Peyer's patch (tissue), 4 donors: ENCODE results near the gene LRP3. TPM values are rescaled to one million over a fixed set of nuclear protein-coding genes. Genes with fewer than 3 reads are reported as not detected.

Source experiments
- DNase-seq, 3 donors: peaks; one replicate each; pipeline ENCODE4 v3.0.0-alpha.2; 2017 to 2019
- H3K27ac ChIP-seq, 4 donors: fragments of 200-600 bp; sonication (generic); one replicate each; pipeline ENCODE4 v1.5.1; 2016 to 2019
- H3K27me3 ChIP-seq, 2 donors: fragments of 200-600 bp; sonication (generic); one replicate each; pipeline ENCODE4 v1.5.1; 2019
- H3K36me3 ChIP-seq, 3 donors: fragments of 200-600 bp; sonication (generic); one replicate each; pipeline ENCODE4 v1.5.1; 2016 to 2019
- H3K4me1 ChIP-seq, 4 donors: fragments of 200-600 bp; sonication (generic); one replicate each; pipeline ENCODE4 v1.5.1; 2016 to 2019
- H3K4me3 ChIP-seq, 4 donors: fragments of 200-600 bp; sonication (generic); 1 replicate in 3 of 4; 2 replicates in 1 of 4; pipeline ENCODE4 v1.5.1; 2016 to 2019; ENCODE audit warnings: mild to moderate bottlenecking in 1 of 4
- H3K9me3 ChIP-seq, 4 donors: fragments of 200-600 bp; sonication (generic); one replicate each; pipeline ENCODE4 v1.5.1; 2016 to 2019; ENCODE audit warnings: mild to moderate bottlenecking in 1 of 4
- CTCF ChIP-seq, 6 experiments: fragments of 450-650 bp in 4 of 6; fragments of 200-600 bp in 2 of 6; sonication (generic) in 1 of 6; IDR thresholded peaks; one replicate each; pipeline ENCODE4 v1.5.1; 2017 to 2019; ENCODE audit warnings: antibody characterized with exemption in 6 of 6, mild to moderate bottlenecking in 3 of 6, moderate library complexity in 1 of 6
- POLR2A ChIP-seq, 2 donors: fragments of 450-650 bp; IDR thresholded peaks; one replicate each; pipeline ENCODE4 v1.5.1; 2017; ENCODE audit warnings: antibody characterized with exemption in 2 of 2, mild to moderate bottlenecking in 2 of 2, moderate library complexity in 2 of 2
- total RNA-seq, 4 donors: library from RNA; depleted of rRNA; stranded (reverse); fragments of >200 nt; gene quantifications; one replicate each; pipeline ENCODE4 v1.1.0, GENCODE V29; 2016

LRP3 gene
- total RNA-seq, 4 donors from 2014 or later: 6.7 to 25.6 (median 7.8) TPM

- Histone ChIP-seq H3K27me3 (no peaks in the 10 kb centered on the region), H3K9me3 (peaks cover 0 to 5% (median 0%) of the 10 kb centered on the region in 4 donors), H3K4me1 (peaks cover 0 to 15% (median 5%) of the 10 kb centered on the region in 4 donors), H3K4me3 (peak overlapping the region in 2 of 4 donors; percentile 22 to 27), H3K36me3 (no peaks in the 10 kb centered on the region), H3K27ac (peak overlapping the region in 2 of 4 donors; percentile 27 to 48)
- no peak for TF ChIP-seq CTCF (IDR thresholded peaks at IDR 0.05)
- no peak for TF ChIP-seq POLR2A (IDR thresholded peaks at IDR 0.05)
- DNase-seq: peak in 2 of 3 donors; percentile 76 to 77
These were observed 47.0 kb downstream of the LRP3 start for GRCh38 chr19:33241091-33241529.

GRCh38 chr19:33241530-33242101, 47.5 kb downstream of the LRP3 start:
- Histone ChIP-seq H3K9me3 (peaks cover 0 to 5% (median 0%) of the 10 kb centered on the region in 4 donors), H3K36me3 (no peaks in the 10 kb centered on the region), H3K27ac (peak overlapping the region in 2 of 4 donors; percentile 27 to 48), H3K4me3 (peak overlapping the region in 2 of 4 donors; percentile 22 to 27), H3K4me1 (peaks cover 0 to 15% (median 5%) of the 10 kb centered on the region in 4 donors), H3K27me3 (no peaks in the 10 kb centered on the region)
- peak; percentile 18 to 80 (median 67) for DNase-seq
- TF ChIP-seq POLR2A (IDR thresholded peaks at IDR 0.05) (no peak), CTCF (IDR thresholded peaks at IDR 0.05) (peak in 4 of 6 experiments; percentile 59 to 86 (median 73))

- TF ChIP-seq POLR2A (IDR thresholded peaks at IDR 0.05): no peak
- TF ChIP-seq CTCF (IDR thresholded peaks at IDR 0.05): no peak
- Histone ChIP-seq H3K9me3 (peaks cover 0 to 5% (median 0%) of the 10 kb centered on the region in 4 donors), H3K36me3 (no peaks in the 10 kb centered on the region), H3K27me3 (no peaks in the 10 kb centered on the region), H3K27ac (no peak overlapping the region), H3K4me3 (no peak overlapping the region), H3K4me1 (peaks cover 0 to 15% (median 5%) of the 10 kb centered on the region in 4 donors)
- no peak for DNase-seq
These were observed 48.0 kb downstream of the LRP3 start for GRCh38 chr19:33242131-33242530.

- Histone ChIP-seq H3K27ac (no peak overlapping the region), H3K27me3 (no peaks in the 10 kb centered on the region), H3K36me3 (no peaks in the 10 kb centered on the region), H3K4me1 (peaks cover 0 to 15% (median 5%) of the 10 kb centered on the region in 4 donors), H3K4me3 (no peak overlapping the region), H3K9me3 (peaks cover 0 to 5% (median 0%) of the 10 kb centered on the region in 4 donors)
- TF ChIP-seq POLR2A (IDR thresholded peaks at IDR 0.05): no peak
- no peak for TF ChIP-seq CTCF (IDR thresholded peaks at IDR 0.05)
- DNase-seq: no peak
These were observed 48.8 kb downstream of the LRP3 start for GRCh38 chr19:33242911-33243310.

- no peak for DNase-seq
These were observed 52.0 kb downstream of the LRP3 start for GRCh38 chr19:33245948-33246708.

More at GRCh38 chr19:33245948-33246708, 52.0 kb downstream of the LRP3 start:
- H3K4me1 ChIP-seq: peaks cover 0 to 10% (median 5%) of the 10 kb centered on the region in 4 donors
- TF ChIP-seq CTCF (IDR thresholded peaks at IDR 0.05) (peak in 4 of 6 experiments; percentile 20 to 50 (median 44)), POLR2A (IDR thresholded peaks at IDR 0.05) (no peak)
- peaks cover 0 to 5% (median 0%) of the 10 kb centered on the region in 4 donors for H3K9me3 ChIP-seq
- no peaks in the 10 kb centered on the region for H3K36me3 ChIP-seq
- no peaks in the 10 kb centered on the region for H3K27me3 ChIP-seq
- no peak overlapping the region for H3K4me3 ChIP-seq
- H3K27ac ChIP-seq: no peak overlapping the region
